Adrenal gland (tissue), 5 donors: Measurements from ENCODE around the gene POLE2.

Source experiments
- POLR2A ChIP-seq, 2 donors: fragments of 450-650 bp; IDR thresholded peaks; one replicate each; pipeline ENCODE4 v1.6.1; 2017; ENCODE audit warnings: antibody characterized with exemption in 2 of 2, mild to moderate bottlenecking in 2 of 2, moderate library complexity in 1 of 2
- TF ChIP-seq, protein P1 (sequence below), 6 experiments: fragments of 450-650 bp in 4 of 6; fragments of 200-600 bp in 2 of 6; sonication (generic) in 1 of 6; IDR thresholded peaks; 1 replicate in 5 of 6; 2 replicates in 1 of 6; pipeline versions ENCODE4 v1.5.1 to v1.8.0; 2016 to 2021; ENCODE audit warnings: antibody characterized with exemption in 6 of 6, mild to moderate bottlenecking in 2 of 6, moderate library complexity in 1 of 6
- donor health status: DM: no; HTN: no; CAD: no.

- TF ChIP-seq, protein P1, sequence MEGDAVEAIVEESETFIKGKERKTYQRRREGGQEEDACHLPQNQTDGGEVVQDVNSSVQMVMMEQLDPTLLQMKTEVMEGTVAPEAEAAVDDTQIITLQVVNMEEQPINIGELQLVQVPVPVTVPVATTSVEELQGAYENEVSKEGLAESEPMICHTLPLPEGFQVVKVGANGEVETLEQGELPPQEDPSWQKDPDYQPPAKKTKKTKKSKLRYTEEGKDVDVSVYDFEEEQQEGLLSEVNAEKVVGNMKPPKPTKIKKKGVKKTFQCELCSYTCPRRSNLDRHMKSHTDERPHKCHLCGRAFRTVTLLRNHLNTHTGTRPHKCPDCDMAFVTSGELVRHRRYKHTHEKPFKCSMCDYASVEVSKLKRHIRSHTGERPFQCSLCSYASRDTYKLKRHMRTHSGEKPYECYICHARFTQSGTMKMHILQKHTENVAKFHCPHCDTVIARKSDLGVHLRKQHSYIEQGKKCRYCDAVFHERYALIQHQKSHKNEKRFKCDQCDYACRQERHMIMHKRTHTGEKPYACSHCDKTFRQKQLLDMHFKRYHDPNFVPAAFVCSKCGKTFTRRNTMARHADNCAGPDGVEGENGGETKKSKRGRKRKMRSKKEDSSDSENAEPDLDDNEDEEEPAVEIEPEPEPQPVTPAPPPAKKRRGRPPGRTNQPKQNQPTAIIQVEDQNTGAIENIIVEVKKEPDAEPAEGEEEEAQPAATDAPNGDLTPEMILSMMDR (IDR thresholded peaks at IDR 0.05): no peak
- no peak for TF ChIP-seq POLR2A (IDR thresholded peaks at IDR 0.05)
Observed at GRCh38 chr14:49619730-49620129, 68.3 kb downstream of the POLE2 start.
